Stimulated activated CD8-positive, alpha-beta memory T cell treated with anti-CD3 and anti-CD28 coated beads, Interleukin-4, amount 100 ng/mL, for 4 hours (primary cell): Measurements from ENCODE around the gene TARDBP.
"Not testable (repeated sequence)": the region's sequence is repeated elsewhere in the genome, so short reads cannot be mapped to it uniquely, and the experiment has no call there.

ENCODE experiments used
- DNase-seq, 2 donors: peaks; one replicate each; pipeline ENCODE4 v3.0.0-alpha.2; 2020; ENCODE audit warnings: low read depth in 2 of 2, low spot score in 1 of 2

The TARDBP gene

GRCh38 chr1:11042065-11042464 is 29.6 kb downstream of the TARDBP start:
- no peak for DNase-seq

GRCh38 chr1:11042995-11043874 is 30.8 kb downstream of the TARDBP start:
- no peak for DNase-seq

- no peak for DNase-seq
These were observed 31.8 kb downstream of the TARDBP start for GRCh38 chr1:11044086-11044848.

GRCh38 chr1:11044849-11045427 is 32.5 kb downstream of the TARDBP start:
- no peak for DNase-seq

DNA sequence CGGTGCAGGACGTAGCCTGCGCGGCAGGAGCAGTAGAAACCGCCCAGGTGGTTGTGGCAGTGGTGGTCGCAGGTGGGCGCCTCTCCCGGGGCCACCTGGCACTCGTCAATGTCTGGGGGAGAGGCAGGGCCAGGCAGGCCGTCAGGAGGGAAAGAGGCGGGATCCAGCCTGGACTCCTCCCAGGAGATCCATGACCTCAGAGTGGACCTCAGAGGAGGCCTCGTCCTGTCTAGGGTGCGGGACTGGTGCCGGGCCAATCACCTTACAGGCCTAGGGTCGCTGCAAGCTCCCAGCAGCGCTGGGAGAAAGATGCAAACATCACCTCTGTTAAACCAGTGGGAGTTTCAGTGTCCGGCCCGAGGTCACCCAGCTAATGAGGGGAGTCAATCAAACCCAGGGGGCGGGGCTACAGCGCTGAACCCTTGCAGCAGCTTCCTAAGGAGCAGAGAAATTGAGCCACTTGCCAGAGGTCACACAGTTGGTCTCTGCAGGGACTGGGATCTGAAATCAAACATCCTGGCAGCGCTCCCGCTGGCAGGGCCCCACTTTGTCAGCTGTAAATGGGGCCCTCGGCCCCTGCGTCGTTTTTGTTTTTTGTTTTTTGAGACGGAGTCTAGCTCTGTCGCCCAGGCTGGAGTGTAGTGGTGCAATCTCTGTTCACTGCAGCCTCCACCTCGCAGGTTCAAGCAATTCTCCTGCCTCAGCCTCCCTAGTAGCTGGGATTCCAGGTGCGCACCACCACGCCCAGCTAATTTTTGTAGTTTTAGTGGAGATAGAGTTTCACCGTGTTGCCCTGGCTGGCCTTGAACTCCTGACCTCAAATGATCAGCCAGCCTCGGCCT is 33.2 kb downstream of the TARDBP start:
- DNase-seq: no peak

DNA sequence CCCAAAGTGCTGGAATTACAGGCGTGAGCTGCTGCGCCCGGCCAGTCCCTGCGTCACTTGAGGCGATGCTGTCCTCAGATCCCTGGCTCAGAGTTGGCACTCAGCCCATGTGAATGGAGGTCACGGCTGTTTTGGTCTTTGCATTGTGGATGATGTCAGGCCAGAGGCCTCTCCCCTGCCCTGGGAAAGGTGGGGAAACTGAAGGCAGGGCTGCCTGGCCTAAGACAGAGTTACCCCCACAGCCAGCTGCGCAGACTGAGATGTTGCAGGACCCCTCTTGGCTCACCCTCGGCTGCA is 33.8 kb downstream of the TARDBP start:
- no peak for DNase-seq

GRCh38 chr1:11046625-11047365 is 34.3 kb downstream of the TARDBP start, which contains the start of gene MASP2:
MASP2 (minus strand) TSS chr1:11047239; CDS start chr1:11047207, 32 bp downstream.
- no peak for DNase-seq

DNA sequence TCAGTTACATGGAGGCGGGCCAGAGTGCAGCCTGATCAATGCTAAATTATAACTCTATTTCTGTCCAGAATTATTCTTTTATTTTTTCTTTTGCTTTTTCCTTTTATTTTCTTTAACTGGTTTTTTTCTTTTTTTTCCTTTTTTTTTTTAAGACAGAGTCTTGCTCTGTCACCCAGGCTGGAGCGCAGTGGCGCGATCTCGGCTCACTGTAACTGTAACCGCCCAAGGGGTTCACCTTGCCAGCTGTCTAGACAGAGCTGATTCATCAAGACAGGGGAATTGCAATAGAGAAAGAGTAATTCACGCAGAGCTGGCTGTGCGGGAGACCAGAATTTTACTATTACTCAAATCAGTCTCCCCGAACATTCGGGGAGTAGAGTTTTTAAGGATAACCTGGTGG is 38.7 kb downstream of the TARDBP start:
- DNase-seq: not testable (repeated sequence)

DNA sequence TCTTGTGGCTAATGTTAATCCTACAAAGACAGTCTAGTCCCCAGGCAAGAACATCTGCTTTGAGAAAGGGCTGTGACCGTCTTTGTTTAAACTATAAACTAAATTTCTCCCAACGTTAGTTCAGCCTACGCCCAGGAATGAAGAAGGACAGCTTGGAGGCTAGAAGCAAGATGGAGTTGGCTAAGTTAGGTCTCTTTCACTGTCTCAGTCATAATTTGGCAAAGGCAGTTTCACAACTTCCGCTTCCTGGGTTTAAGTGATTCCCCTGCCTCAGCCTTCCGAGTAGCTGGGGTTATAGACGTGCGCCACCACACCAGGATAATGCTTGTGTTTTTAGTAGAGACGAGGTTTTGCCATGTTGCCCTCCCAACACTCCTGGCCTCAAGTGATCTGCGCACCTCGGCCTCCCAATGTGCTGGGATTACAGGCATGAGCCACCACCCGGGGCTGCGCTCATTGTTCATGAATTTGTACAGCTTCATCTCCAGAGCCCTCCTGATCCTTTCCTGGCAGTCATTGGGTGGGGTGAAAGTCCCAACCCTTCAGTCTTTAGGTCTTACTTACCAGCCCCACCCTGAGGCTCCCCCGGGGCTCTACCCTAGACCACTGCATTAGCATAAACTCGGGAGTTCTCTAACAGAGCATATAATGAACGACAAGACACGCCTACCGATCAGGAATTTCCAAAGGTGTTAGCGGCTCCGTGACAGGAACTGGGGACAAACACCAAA is 39.5 kb downstream of the TARDBP start:
- DNase-seq: no peak

DNA sequence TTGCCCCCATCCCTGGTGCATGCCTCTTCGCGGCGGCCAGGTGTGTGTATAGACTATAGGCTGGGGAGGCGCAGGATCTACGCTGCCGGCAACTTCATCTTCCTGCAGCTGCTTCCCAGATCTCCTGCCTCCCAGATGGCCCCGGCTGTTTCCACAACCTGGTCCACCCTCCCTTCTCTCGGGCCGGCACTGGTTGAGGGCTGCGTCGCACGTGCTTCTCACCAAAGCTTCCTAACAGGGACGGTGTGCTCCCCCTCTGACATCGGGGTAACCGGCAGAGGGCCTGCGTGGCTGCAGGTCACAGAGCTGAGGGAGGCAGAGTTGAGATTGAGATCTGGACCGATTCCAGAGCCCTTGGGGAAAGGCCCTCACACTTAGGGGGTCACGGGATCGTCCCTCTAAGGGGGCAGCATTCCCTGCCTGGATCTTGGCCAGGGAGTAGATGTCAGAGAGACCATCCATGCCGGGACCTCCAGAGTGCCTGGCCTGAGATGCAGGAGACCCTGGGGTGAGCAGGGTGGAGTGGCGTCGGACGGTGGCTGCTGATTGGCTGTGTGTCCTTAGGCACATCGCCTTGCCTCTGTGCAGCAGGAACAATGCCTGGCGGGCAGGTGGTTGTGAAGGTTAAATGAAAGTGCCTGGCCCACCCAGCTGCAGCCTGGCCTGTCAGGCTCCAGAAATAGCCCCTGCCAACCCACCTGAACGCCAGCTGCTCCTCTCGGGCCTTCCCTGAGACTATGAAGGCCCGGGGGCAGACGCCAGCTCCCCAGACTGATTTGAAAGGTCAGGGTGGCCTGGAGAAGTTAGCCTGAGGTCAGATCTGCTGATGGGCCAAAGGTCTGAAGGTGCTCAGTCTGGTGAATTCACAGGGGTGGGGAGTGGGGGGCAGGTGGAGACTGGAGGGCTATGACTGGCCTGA is 40.6 kb downstream of the TARDBP start:
- no peak for DNase-seq

GRCh38 chr1:11053758-11054137 is 41.3 kb downstream of the TARDBP start:
- no peak for DNase-seq

GRCh38 chr1:11054181-11054580 is 41.7 kb downstream of the TARDBP start:
- DNase-seq: no peak

- DNase-seq: no peak
These were observed 42.2 kb downstream of the TARDBP start for GRCh38 chr1:11054666-11055065.

- no peak for DNase-seq
These were observed 43.2 kb downstream of the TARDBP start for GRCh38 chr1:11055676-11056075.

DNA sequence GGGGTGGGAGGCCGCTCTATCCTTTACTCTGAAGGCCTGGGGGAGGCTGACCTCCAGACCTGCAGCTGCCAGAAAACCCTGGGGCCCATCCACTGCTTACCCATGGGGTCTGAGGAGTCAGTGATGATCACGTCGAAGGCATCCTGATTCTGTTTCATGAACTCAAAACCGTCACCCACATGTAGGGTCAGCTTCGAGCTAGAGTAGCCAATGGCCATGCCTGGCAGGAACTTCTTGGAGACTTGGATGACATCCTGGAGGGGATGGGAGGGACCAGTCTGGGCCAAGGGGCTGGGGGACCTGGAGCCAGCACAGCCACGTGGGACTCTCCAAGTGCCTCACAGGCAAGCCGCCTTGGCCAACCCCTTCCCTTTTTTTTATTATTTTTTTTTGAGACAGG is 44.0 kb downstream of the TARDBP start:
- no peak for DNase-seq

GRCh38 chr1:11057477-11057876 is 45.0 kb downstream of the TARDBP start:
- DNase-seq: no peak

DNA sequence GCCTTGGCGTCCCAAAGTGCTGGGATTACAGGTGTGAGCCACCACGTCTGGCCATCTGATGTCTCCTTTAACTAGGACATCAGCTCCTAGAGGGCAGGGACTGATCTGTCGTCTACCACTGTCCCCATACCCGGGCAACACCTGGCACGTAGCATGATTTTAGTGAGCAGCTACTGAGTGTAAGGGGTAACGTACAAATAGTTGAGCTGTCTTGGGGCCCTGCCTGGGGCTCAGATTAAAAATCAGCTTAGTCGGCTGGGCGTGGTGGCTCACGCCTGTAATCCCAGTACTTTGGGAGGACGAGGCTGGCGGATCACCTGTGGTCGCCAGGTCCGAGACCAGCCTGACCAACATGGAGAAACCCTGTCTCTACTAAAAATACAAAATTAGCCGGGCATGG is 45.6 kb downstream of the TARDBP start:
- DNase-seq: no peak

GRCh38 chr1:11058595-11059154 is 46.2 kb downstream of the TARDBP start:
- no peak for DNase-seq
